ENCODE data around the gene SUPT20H. TPM values are rescaled to one million over a fixed set of nuclear protein-coding genes. Genes with fewer than 3 reads are reported as not detected.

SUPT20H gene
- total and polyA plus RNA-seq, 2 donors (not counting 1 experiment from before 2014, with no cell fraction given) = 43.8 to 93.7 TPM

GRCh38 chr13:37011788-37012187 lies 47.7 kb downstream of the SUPT20H start:
- no peak overlapping the region for H3K9ac ChIP-seq (ENCODE audit: low read length)
- no peak overlapping the region for H3K4me3 ChIP-seq (ENCODE audit: control extremely low read depth in 1 of 5, extremely low read depth in 1 of 5, insufficient read depth in 1 of 5, low read depth in 2 of 5, low read length in 4 of 5)
- no CpG with 5 or more reads among the region's 2 CpGs for WGBS (ENCODE audit: insufficient coverage)
- Mint-ChIP-seq H3K4me3 (no peak overlapping the region), H3K27ac (no peak overlapping the region), H3K4me1 (no peaks in the 10 kb centered on the region), H3K27me3 (no peaks in the 10 kb centered on the region), H3K9me3 (ENCODE audit: insufficient read depth) (no peaks in the 10 kb centered on the region)
- H3K4me1 ChIP-seq (ENCODE audit: control insufficient read depth in 2 of 2, insufficient read depth in 2 of 2, low read length in 2 of 2) = no peaks in the 10 kb centered on the region
- H3K9me3 ChIP-seq (ENCODE audit: control extremely low read depth in 1 of 3, control insufficient read depth in 2 of 3, insufficient read depth in 1 of 3, low read length in 2 of 3) = no peaks in the 10 kb centered on the region
- ATAC-seq (ENCODE audit: low read depth) = no peak
- TF ChIP-seq CTCF (IDR thresholded peaks at IDR 0.05) (no peak), EZH2 (IDR thresholded peaks at IDR 0.05; ENCODE audit: borderline replicate concordance, insufficient read depth, low read depth, low read length, poor library complexity, severe bottlenecking) (no peak)
- no peak overlapping the region for H3K27ac ChIP-seq (ENCODE audit: low read length in 2 of 2)
- no peak overlapping the region for H3K4me2 ChIP-seq (replicated peaks; ENCODE audit: low read depth, low read length, poor library complexity, severe bottlenecking)
- ChIA-PET POLR2A (no interaction called here), CTCF (no interaction called here)
- intact Hi-C loops (cut with micrococcal nuclease) = no loop called here
- no peak overlapping the region for H2AFZ ChIP-seq (ENCODE audit: insufficient read depth, low read depth, low read length, poor library complexity, severe bottlenecking)
- H4K20me1 ChIP-seq (ENCODE audit: control insufficient read depth, insufficient read depth, low read length, poor library complexity, severe bottlenecking) = no peaks in the 10 kb centered on the region
- no peaks in the 10 kb centered on the region for H3K79me2 ChIP-seq (ENCODE audit: control insufficient read depth, insufficient read depth, low read length)
- no peak for DNase-seq
- H3K27me3 ChIP-seq (replicated peaks in 1 of 4; ENCODE audit: control extremely low read depth in 1 of 4, control insufficient read depth in 3 of 4, insufficient read depth in 4 of 4, low read length in 3 of 4) = no peaks in the 10 kb centered on the region
- H3K36me3 ChIP-seq (replicated peaks in 1 of 2; ENCODE audit: control extremely low read depth in 1 of 2, control insufficient read depth in 1 of 2, extremely low read depth in 1 of 2, insufficient read depth in 2 of 2, low read length in 1 of 2) = peaks cover 21 to 65% of the 10 kb centered on the region in 2 experiments

GRCh38 chr13:37011002-37011401 lies 48.5 kb downstream of the SUPT20H start:
- Histone ChIP-seq H3K27me3 (replicated peaks in 1 of 4; ENCODE audit: control extremely low read depth in 1 of 4, control insufficient read depth in 3 of 4, insufficient read depth in 4 of 4, low read length in 3 of 4) (no peaks in the 10 kb centered on the region), H3K9me3 (ENCODE audit: control extremely low read depth in 1 of 3, control insufficient read depth in 2 of 3, insufficient read depth in 1 of 3, low read length in 2 of 3) (no peaks in the 10 kb centered on the region), H4K20me1 (ENCODE audit: control insufficient read depth, insufficient read depth, low read length, poor library complexity, severe bottlenecking) (no peaks in the 10 kb centered on the region), H2AFZ (ENCODE audit: insufficient read depth, low read depth, low read length, poor library complexity, severe bottlenecking) (no peak overlapping the region), H3K4me3 (ENCODE audit: control extremely low read depth in 1 of 5, extremely low read depth in 1 of 5, insufficient read depth in 1 of 5, low read depth in 2 of 5, low read length in 4 of 5) (no peak overlapping the region), H3K27ac (ENCODE audit: low read length in 2 of 2) (no peak overlapping the region), H3K9ac (ENCODE audit: low read length) (no peak overlapping the region), H3K36me3 (replicated peaks in 1 of 2; ENCODE audit: control extremely low read depth in 1 of 2, control insufficient read depth in 1 of 2, extremely low read depth in 1 of 2, insufficient read depth in 2 of 2, low read length in 1 of 2) (peaks cover 21 to 66% of the 10 kb centered on the region in 2 experiments), H3K4me2 (replicated peaks; ENCODE audit: low read depth, low read length, poor library complexity, severe bottlenecking) (no peak overlapping the region), H3K4me1 (ENCODE audit: control insufficient read depth in 2 of 2, insufficient read depth in 2 of 2, low read length in 2 of 2) (no peaks in the 10 kb centered on the region), H3K79me2 (ENCODE audit: control insufficient read depth, insufficient read depth, low read length) (no peaks in the 10 kb centered on the region)
- no peak for TF ChIP-seq EZH2 (IDR thresholded peaks at IDR 0.05; ENCODE audit: borderline replicate concordance, insufficient read depth, low read depth, low read length, poor library complexity, severe bottlenecking)
- no peak for TF ChIP-seq CTCF (IDR thresholded peaks at IDR 0.05)
- ATAC-seq (ENCODE audit: low read depth) (no peak), DNase-seq (no peak)
- no CpG with 5 or more reads among the region's 1 CpG for WGBS (ENCODE audit: insufficient coverage)
- no peaks in the 10 kb centered on the region for H3K27me3 Mint-ChIP-seq
- no peak overlapping the region for H3K4me3 Mint-ChIP-seq
- ChIA-PET POLR2A (no interaction called here), CTCF (interaction anchor here (1.0 kb wide), 1 partner anchor 11 kb away, joined by 3 read pairs; no protein-coding TSS in a partner anchor)
- H3K27ac Mint-ChIP-seq = no peak overlapping the region
- intact Hi-C loops (cut with micrococcal nuclease) = no loop called here
- no peaks in the 10 kb centered on the region for H3K9me3 Mint-ChIP-seq (ENCODE audit: insufficient read depth)
- no peaks in the 10 kb centered on the region for H3K4me1 Mint-ChIP-seq

Data from B cell (primary cell).